ENCODE data around the gene ACBD7. TPM values are rescaled to one million over a fixed set of nuclear protein-coding genes. Genes with fewer than 3 reads are reported as not detected.
A peak's percentile ranks its signal among the peaks of the same experiment; 100 is the strongest.

Gene ACBD7
- total RNA-seq, 1 donor from 2014 or later, result 2.1 TPM

DNA sequence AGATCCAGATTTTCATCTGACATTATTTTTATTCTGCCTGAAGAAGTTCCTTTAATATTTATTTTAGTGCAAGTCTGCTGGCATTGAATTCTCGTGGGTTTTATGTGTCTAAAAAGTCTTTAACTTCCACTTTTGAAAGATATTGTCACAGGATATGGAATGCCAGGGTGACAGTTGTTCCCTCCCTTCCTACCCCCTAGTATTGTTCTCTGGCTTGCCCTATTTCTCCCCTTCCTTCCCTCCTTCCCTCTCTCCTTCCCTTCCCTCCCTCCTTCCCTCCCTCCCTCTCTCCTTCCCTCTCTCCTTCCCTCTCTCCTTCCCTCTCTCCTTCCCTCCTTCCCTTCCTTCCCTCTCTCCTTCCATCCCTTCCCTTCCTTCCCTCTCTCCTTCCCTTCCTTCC is 29.9 kb downstream of the ACBD7 start:
- H3K9me3 Mint-ChIP-seq, result peaks cover 24% of the 10 kb centered on the region
- peaks cover 4% of the 10 kb centered on the region for H3K27me3 Mint-ChIP-seq (ENCODE audit: low read depth)
- peaks cover 8% of the 10 kb centered on the region for H3K36me3 Mint-ChIP-seq
- no peak overlapping the region for H3K27ac Mint-ChIP-seq
- no peak overlapping the region for H3K4me3 Mint-ChIP-seq
- no peak for DNase-seq (ENCODE audit: low spot score in 2 of 2, unreplicated experiment in 2 of 2)
- no peaks in the 10 kb centered on the region for H3K4me1 Mint-ChIP-seq
- TF ChIP-seq, protein P1, sequence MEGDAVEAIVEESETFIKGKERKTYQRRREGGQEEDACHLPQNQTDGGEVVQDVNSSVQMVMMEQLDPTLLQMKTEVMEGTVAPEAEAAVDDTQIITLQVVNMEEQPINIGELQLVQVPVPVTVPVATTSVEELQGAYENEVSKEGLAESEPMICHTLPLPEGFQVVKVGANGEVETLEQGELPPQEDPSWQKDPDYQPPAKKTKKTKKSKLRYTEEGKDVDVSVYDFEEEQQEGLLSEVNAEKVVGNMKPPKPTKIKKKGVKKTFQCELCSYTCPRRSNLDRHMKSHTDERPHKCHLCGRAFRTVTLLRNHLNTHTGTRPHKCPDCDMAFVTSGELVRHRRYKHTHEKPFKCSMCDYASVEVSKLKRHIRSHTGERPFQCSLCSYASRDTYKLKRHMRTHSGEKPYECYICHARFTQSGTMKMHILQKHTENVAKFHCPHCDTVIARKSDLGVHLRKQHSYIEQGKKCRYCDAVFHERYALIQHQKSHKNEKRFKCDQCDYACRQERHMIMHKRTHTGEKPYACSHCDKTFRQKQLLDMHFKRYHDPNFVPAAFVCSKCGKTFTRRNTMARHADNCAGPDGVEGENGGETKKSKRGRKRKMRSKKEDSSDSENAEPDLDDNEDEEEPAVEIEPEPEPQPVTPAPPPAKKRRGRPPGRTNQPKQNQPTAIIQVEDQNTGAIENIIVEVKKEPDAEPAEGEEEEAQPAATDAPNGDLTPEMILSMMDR (IDR thresholded peaks at IDR 0.05; ENCODE audit: unreplicated experiment), result no peak

- H3K4me3 Mint-ChIP-seq, result no peak overlapping the region
- H3K4me1 Mint-ChIP-seq, result no peaks in the 10 kb centered on the region
- no peak for DNase-seq (ENCODE audit: low spot score in 2 of 2, unreplicated experiment in 2 of 2)
- H3K27me3 Mint-ChIP-seq (ENCODE audit: low read depth), result no peaks in the 10 kb centered on the region
- TF ChIP-seq, protein P1 (IDR thresholded peaks at IDR 0.05; ENCODE audit: unreplicated experiment), result no peak
- H3K36me3 Mint-ChIP-seq, result no peaks in the 10 kb centered on the region
- H3K27ac Mint-ChIP-seq, result no peak overlapping the region
- H3K9me3 Mint-ChIP-seq, result peaks cover 11% of the 10 kb centered on the region
Observed at GRCh38 chr10:15053061-15053460, 35.5 kb downstream of the ACBD7 start.

DNA sequence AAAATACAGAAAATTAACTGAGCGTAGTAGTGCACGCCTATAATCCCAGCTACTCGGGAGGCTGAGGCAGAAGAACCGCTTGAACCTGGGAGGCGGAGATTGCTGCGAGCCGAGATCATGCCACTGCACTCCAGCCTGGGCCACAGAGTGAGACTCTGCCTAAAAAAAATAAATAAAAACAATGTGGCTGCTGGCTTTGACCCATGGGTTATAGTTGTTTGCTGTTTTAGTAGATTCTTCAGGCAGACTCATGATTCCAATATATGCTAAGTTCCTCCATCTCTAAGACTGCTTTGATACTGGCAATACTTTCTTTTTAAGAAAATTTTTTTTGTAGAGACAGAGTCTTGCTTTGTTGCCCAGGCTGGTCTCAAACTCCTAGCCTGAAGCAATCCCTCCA is 36.5 kb downstream of the ACBD7 start:
- Mint-ChIP-seq H3K4me1 (peaks cover 1% of the 10 kb centered on the region), H3K9me3 (peaks cover 11% of the 10 kb centered on the region), H3K27ac (no peak overlapping the region), H3K36me3 (no peaks in the 10 kb centered on the region), H3K4me3 (no peak overlapping the region), H3K27me3 (ENCODE audit: low read depth) (no peaks in the 10 kb centered on the region)
- TF ChIP-seq, protein P1 (IDR thresholded peaks at IDR 0.05; ENCODE audit: unreplicated experiment), result no peak
- no peak for DNase-seq (ENCODE audit: low spot score in 2 of 2, unreplicated experiment in 2 of 2)

- Mint-ChIP-seq H3K4me3 (no peak overlapping the region), H3K36me3 (no peaks in the 10 kb centered on the region), H3K27ac (no peak overlapping the region), H3K27me3 (ENCODE audit: low read depth) (no peaks in the 10 kb centered on the region), H3K4me1 (peaks cover 12% of the 10 kb centered on the region), H3K9me3 (peaks cover 4% of the 10 kb centered on the region)
- DNase-seq (ENCODE audit: low spot score in 2 of 2, unreplicated experiment in 2 of 2), result no peak
- TF ChIP-seq, protein P1 (IDR thresholded peaks at IDR 0.05; ENCODE audit: unreplicated experiment), result no peak
Observed at GRCh38 chr10:15049533-15049932, 39.0 kb downstream of the ACBD7 start.

GRCh38 chr10:15046626-15047025 is 42.0 kb downstream of the ACBD7 start:
- Mint-ChIP-seq H3K4me3 (no peak overlapping the region), H3K27ac (peak overlapping the region; percentile 74), H3K36me3 (no peaks in the 10 kb centered on the region)

More at GRCh38 chr10:15046626-15047025, 42.0 kb downstream of the ACBD7 start:
- Mint-ChIP-seq H3K9me3 (peaks cover 4% of the 10 kb centered on the region), H3K4me1 (peaks cover 12% of the 10 kb centered on the region), H3K27me3 (ENCODE audit: low read depth) (no peaks in the 10 kb centered on the region)
- no peak for DNase-seq (ENCODE audit: low spot score in 2 of 2, unreplicated experiment in 2 of 2)
- TF ChIP-seq, protein P1 (IDR thresholded peaks at IDR 0.05; ENCODE audit: unreplicated experiment), result no peak

Data from mesothelial cell of epicardium (in vitro differentiated cells).